Panc1 (cell line): ENCODE results near the gene AKAP7. TPM values are rescaled to one million over a fixed set of nuclear protein-coding genes. Genes with fewer than 3 reads are reported as not detected.

Experiments
- ATAC-seq: fragments of 200-7000 bp; cut with Tn5 transposase; 2 replicates; pipeline ENCODE4 v1.9.1; 2020; ENCODE audit warnings: mild to moderate bottlenecking, moderate library complexity
- BruUV-seq: library from RNA; stranded (reverse); fragments of 400-500 nt; replicated peaks from 2 replicates; lab custom pipeline; 2021; lab: Mats Ljungman, UMichigan
- CTCF ChIA-PET: fragments of 300-600 bp; sonication (Branson Sonifier 250); formaldehyde crosslinking; loops from one replicate; lab custom pipeline; 2022; ENCODE audit warnings: antibody characterized with exemption; lab: Charles Lee
- POLR2A ChIA-PET: fragments of 300-600 bp; sonication (Branson Sonifier 250); formaldehyde crosslinking; loops from one replicate; lab custom pipeline; 2022; ENCODE audit warnings: antibody characterized with exemption; lab: Charles Lee
- DNase-seq: peaks from one replicate; pipeline ENCODE4 v3.0.0-alpha.2; 2010; ENCODE audit warnings: low read depth, low spot score
- H3K27ac ChIP-seq: 2 replicates; pipeline ENCODE4 v1.5.1; 2011; ENCODE audit warnings: mild to moderate bottlenecking, low read length, inconsistent platforms
- H3K27me3 ChIP-seq: fragments of 200-500 bp; sonication (Bioruptor generic); 2 replicates; pipeline ENCODE4 v1.6.0; 2014; ENCODE audit warnings: low read length, inconsistent platforms; ENCODE audit not compliant: control insufficient read depth, insufficient read depth
- H3K36me3 ChIP-seq: fragments of 200-500 bp; sonication (Bioruptor generic); 2 replicates; pipeline ENCODE4 v1.5.1; 2014; ENCODE audit warnings: inconsistent platforms, mild to moderate bottlenecking, low read length, moderate library complexity; ENCODE audit not compliant: control insufficient read depth, insufficient read depth
- H3K4me1 ChIP-seq: 2 replicates; pipeline ENCODE4 v1.5.1; 2011; ENCODE audit warnings: inconsistent platforms, mild to moderate bottlenecking, low read length, moderate library complexity; ENCODE audit not compliant: control insufficient read depth, insufficient read depth
- H3K4me3 ChIP-seq, 2 experiments: 2 replicates each; pipeline ENCODE4 v1.5.1; 2011 to 2012; ENCODE audit warnings: low read depth in 2 of 2, low read length in 2 of 2, mild to moderate bottlenecking in 2 of 2, inconsistent platforms in 1 of 2, moderate library complexity in 1 of 2
- H3K9me3 ChIP-seq: fragments of 200-500 bp; sonication (Bioruptor generic); 2 replicates; pipeline ENCODE4 v1.5.1; 2014; ENCODE audit warnings: low read depth, mild to moderate bottlenecking, inconsistent platforms, low read length, moderate library complexity; ENCODE audit not compliant: control insufficient read depth, insufficient read depth
- CTCF ChIP-seq: fragments of 450-650 bp; IDR thresholded peaks from 2 replicates; pipeline ENCODE4 v1.5.1; 2017; ENCODE audit warnings: mild to moderate bottlenecking
- POLR2AphosphoS5 ChIP-seq: IDR thresholded peaks from 2 replicates; pipeline ENCODE4 v1.6.1; 2012; ENCODE audit warnings: mild to moderate bottlenecking, low read depth, low read length, moderate library complexity
- REST ChIP-seq, 2 experiments: IDR thresholded peaks; 2 replicates each; pipeline ENCODE4 v1.6.1; 2011 to 2012; ENCODE audit warnings: low read depth in 2 of 2, control low read depth in 1 of 2, low read length in 1 of 2, mild to moderate bottlenecking in 1 of 2, moderate library complexity in 1 of 2; ENCODE audit not compliant: insufficient read depth in 1 of 2
- SIN3A ChIP-seq: IDR thresholded peaks from 2 replicates; pipeline ENCODE4 v1.6.1; 2012; ENCODE audit warnings: low read depth, mild to moderate bottlenecking, low read length, moderate library complexity, borderline replicate concordance; ENCODE audit not compliant: insufficient read depth
- TCF7L2 ChIP-seq: IDR thresholded peaks from 2 replicates; pipeline ENCODE4 v1.6.1; 2011; ENCODE audit warnings: mild to moderate bottlenecking, low read depth, low read length, inconsistent platforms
- in situ Hi-C: cut with HindIII; loops from 2 replicates; pipeline ENCODE4 v1.10.0; 2016; ENCODE audit warnings: low sequenced_read_pairs, low pct_unique_long_range_greater_than_20kb
- intact Hi-C: fragments of 100-400 bp; cut with micrococcal nuclease; formaldehyde crosslinking; loops from one replicate; pipeline ENCODE4 v1.10.0; 2022; ENCODE audit not compliant: unreplicated experiment
- total RNA-seq: library from RNA; stranded (reverse); gene quantifications from one replicate; pipeline ENCODE4 v1.2.1, GENCODE V29; 2021; ENCODE audit not compliant: unreplicated experiment

AKAP7 gene
- total RNA-seq, 1 experiment from 2014 or later = 3.2 TPM

GRCh38 chr6:131103296-131103695 lies 32.0 kb upstream of the AKAP7 start:
- CTCF ChIA-PET = no interaction called here
- Histone ChIP-seq H3K4me1 (no peaks in the 10 kb centered on the region), H3K9me3 (no peaks in the 10 kb centered on the region), H3K27ac (no peak overlapping the region), H3K4me3 (no peak overlapping the region), H3K27me3 (no peaks in the 10 kb centered on the region), H3K36me3 (no peaks in the 10 kb centered on the region)
- no peak for TF ChIP-seq POLR2AphosphoS5
- no peak for TF ChIP-seq CTCF
- TF ChIP-seq REST (IDR thresholded peaks at IDR 0.05; ENCODE audit: insufficient read depth in 1 of 2, low read depth in 2 of 2, low read length in 1 of 2) = no peak
- no peak for TF ChIP-seq SIN3A
- TF ChIP-seq TCF7L2 = no peak
- no peak for DNase-seq
- POLR2A ChIA-PET = no interaction called here
- intact Hi-C loops = no loop called here
- in situ Hi-C loops = no loop called here
- BruUV-seq = no TSS peak
- ATAC-seq = no peak

- Histone ChIP-seq H3K9me3 (no peaks in the 10 kb centered on the region), H3K27me3 (no peaks in the 10 kb centered on the region), H3K36me3 (no peaks in the 10 kb centered on the region), H3K27ac (no peak overlapping the region), H3K4me3 (no peak overlapping the region), H3K4me1 (no peaks in the 10 kb centered on the region; the same call in 1 of the 2 replicates)
- DNase-seq = no peak
- BruUV-seq = no TSS peak
- no peak for ATAC-seq
- ChIA-PET CTCF (no interaction called here), POLR2A (no interaction called here)
- in situ Hi-C loops (no loop called here), intact Hi-C loops (no loop called here)
- TF ChIP-seq TCF7L2 (no peak), CTCF (no peak), SIN3A (no peak), POLR2AphosphoS5 (no peak), REST (IDR thresholded peaks at IDR 0.05; ENCODE audit: insufficient read depth in 1 of 2, low read depth in 2 of 2, low read length in 1 of 2) (no peak)
These were observed 31.4 kb upstream of the AKAP7 start for GRCh38 chr6:131103901-131104300.
